AG04450 (cell line): ENCODE results near the gene CEP131. TPM values are rescaled to one million over a fixed set of nuclear protein-coding genes. Genes with fewer than 3 reads are reported as not detected.

Source experiments
- CTCF ChIA-PET: fragments of 300-600, 350-600 bp; formaldehyde crosslinking; extraction: SDS; loops from one replicate; lab custom pipeline; 2022; ENCODE audit warnings: antibody characterized with exemption, inconsistent platforms; lab: Charles Lee
- POLR2A ChIA-PET: fragments of 350-600 bp; formaldehyde crosslinking; extraction: SDS; loops from one replicate; lab custom pipeline; 2021; ENCODE audit warnings: antibody characterized with exemption, inconsistent platforms; lab: Yijun Ruan, JAX
- DNase-seq: peaks from one replicate; pipeline ENCODE4 v3.0.0-alpha.2; 2011; ENCODE audit warnings: low read depth, low spot score
- H3K27ac ChIP-seq: one replicate; pipeline ENCODE4 v1.5.1; 2012; ENCODE audit warnings: low read depth, low read length, control low read depth
- H3K27me3 ChIP-seq: one replicate; pipeline ENCODE4 v1.6.0; 2012; ENCODE audit warnings: low read length; ENCODE audit not compliant: control insufficient read depth, insufficient read depth
- H3K4me3 ChIP-seq: 2 replicates; pipeline ENCODE4 v1.5.1; 2011; ENCODE audit warnings: mild to moderate bottlenecking, low read depth, low read length, control low read depth
- H3K9me3 ChIP-seq: 2 replicates; pipeline ENCODE4 v1.5.1; 2012; ENCODE audit warnings: low read length; ENCODE audit not compliant: control insufficient read depth, insufficient read depth
- polyA plus RNA-seq: library from polyadenylated mRNA; depleted of rRNA; stranded (reverse); fragments of >200 nt; gene quantifications from 2 replicates; pipeline ENCODE4 v1.2.3, GENCODE V29; 2011; rRNA removed
- TF ChIP-seq, protein P1 (sequence below): IDR thresholded peaks from 2 replicates; pipeline ENCODE4 v1.5.1; 2011; ENCODE audit warnings: low read depth, low read length, control low read depth, inconsistent platforms

CEP131 gene
- polyA plus RNA-seq, 1 experiment: 2.2 TPM

DNA sequence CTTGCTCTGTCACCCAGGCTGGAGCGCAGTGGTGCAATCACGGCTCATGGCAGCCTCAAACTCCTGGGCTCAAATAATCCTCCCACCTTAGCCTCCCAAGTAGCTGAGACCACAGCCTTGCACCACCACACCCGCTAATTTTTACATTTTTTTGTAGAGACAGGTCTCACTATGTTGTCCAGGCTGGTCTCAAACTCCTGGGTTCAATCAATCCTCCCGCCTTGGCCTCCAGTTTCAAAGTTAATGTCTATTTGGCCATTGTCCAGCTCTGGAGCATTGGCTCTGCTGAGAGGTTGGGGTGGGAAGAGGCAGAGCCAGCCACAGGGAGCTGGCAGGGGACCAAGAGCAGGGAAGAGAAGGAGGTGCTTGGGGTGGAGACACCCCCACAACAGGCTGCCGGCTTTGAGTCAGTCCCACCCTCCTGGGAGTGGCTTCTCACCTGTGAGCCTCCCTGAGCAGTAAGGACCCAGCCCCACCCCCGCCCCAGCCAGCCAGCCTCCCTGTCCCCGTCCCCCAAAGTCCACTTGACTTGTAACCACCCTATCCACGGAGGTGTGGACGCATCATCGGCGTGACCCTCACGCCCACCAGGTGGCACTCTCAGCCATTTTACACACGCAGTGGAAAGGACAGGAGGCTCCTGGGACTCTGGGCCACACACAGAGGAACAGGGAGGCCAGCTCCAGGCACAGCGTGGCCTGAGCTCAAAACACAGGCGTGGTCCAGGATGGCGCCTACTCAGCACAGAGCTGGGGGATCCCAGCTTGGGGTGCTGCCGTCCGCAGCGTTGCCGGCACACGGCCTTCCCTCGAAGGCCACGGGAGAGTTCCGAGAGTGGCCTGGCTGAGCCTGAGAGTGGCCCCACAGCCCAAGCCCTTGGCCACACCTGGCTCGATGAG is 80.2 kb downstream of the CEP131 start:
- CTCF ChIA-PET: interaction anchor here (0.6 to 1.4 kb wide), 14 partner anchors 9 to 342 kb away, joined by 3 to 6 read pairs (median 4); partner anchors contain the start of genes NDUFAF8 and TEPSIN
- peaks cover 20% of the 10 kb centered on the region for H3K9me3 ChIP-seq
- H3K27me3 ChIP-seq: peaks cover 8% of the 10 kb centered on the region
- POLR2A ChIA-PET: interaction anchor here (1.0 kb wide), 1 partner anchor 96 kb away, joined by 3 read pairs; the partner anchor contains the start of genes NDUFAF8 and TEPSIN
- TF ChIP-seq, protein P1, sequence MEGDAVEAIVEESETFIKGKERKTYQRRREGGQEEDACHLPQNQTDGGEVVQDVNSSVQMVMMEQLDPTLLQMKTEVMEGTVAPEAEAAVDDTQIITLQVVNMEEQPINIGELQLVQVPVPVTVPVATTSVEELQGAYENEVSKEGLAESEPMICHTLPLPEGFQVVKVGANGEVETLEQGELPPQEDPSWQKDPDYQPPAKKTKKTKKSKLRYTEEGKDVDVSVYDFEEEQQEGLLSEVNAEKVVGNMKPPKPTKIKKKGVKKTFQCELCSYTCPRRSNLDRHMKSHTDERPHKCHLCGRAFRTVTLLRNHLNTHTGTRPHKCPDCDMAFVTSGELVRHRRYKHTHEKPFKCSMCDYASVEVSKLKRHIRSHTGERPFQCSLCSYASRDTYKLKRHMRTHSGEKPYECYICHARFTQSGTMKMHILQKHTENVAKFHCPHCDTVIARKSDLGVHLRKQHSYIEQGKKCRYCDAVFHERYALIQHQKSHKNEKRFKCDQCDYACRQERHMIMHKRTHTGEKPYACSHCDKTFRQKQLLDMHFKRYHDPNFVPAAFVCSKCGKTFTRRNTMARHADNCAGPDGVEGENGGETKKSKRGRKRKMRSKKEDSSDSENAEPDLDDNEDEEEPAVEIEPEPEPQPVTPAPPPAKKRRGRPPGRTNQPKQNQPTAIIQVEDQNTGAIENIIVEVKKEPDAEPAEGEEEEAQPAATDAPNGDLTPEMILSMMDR: peak; percentile 69
- peak; percentile 29 for DNase-seq
- no peak overlapping the region for H3K27ac ChIP-seq
- no peak overlapping the region for H3K4me3 ChIP-seq

DNA sequence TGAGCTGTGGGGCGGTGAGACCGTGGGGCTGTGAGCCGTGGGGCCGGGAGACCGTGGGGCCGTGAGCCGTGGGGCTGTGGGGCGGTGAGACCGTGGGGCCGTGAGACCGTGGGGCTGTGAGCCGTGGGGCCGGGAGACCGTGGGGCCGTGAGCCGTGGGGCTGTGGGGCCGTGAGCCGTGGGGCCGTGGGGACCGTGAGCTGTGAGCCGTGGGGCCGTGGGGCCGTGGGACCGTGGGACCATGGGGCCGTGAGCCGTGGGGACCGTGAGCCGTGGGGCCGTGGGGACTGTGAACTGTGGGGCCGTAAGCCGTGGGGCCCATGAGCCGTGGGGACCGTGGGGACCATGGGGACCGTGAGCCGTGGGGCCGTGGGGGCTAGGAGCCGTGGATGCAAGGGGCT is 82.1 kb downstream of the CEP131 start:
- ChIA-PET CTCF (no interaction called here), POLR2A (no interaction called here)
- Histone ChIP-seq H3K27ac (no peak overlapping the region), H3K27me3 (peaks cover 8% of the 10 kb centered on the region), H3K4me3 (no peak overlapping the region), H3K9me3 (peaks cover 23% of the 10 kb centered on the region)
- no peak for DNase-seq
- TF ChIP-seq, protein P1: no peak

DNA sequence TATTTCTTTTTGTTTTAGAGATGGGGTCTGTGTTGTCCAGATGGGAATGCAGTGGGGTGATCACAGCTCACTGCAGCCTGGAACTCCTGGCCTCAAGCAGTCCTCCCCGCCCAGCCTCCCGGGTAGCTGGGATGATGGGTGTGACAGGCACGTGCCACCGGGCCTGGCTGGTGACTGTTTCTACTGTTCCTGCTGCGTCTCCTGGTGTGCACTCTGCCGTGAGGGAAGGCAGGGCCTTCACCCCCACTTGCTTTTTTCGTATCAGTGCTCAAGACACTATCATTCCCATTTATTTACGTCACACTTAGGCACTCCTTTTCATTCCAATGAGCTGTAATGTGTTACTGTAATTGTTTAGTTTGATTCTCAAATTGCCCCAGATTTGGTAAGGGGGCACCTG is 82.7 kb downstream of the CEP131 start:
- Histone ChIP-seq H3K9me3 (peaks cover 23% of the 10 kb centered on the region), H3K27ac (no peak overlapping the region), H3K4me3 (no peak overlapping the region), H3K27me3 (peaks cover 11% of the 10 kb centered on the region)
- ChIA-PET CTCF (no interaction called here), POLR2A (no interaction called here)
- no peak for DNase-seq
- TF ChIP-seq, protein P1: no peak

Other genes starting within 250 kb of the CEP131 start
- 25.2 and 27.3 TPM in 2 replicates for gene CHMP6, start 231.1 kb downstream of the CEP131 start, polyA plus RNA-seq
- gene BAIAP2, start 187.8 kb downstream of the CEP131 start, polyA plus RNA-seq: 9.6 and 9.8 TPM in 2 replicates
- not detected in 2 replicates for gene PVALEF, start 57.5 kb downstream of the CEP131 start, polyA plus RNA-seq
- 0.16 TPM in 2 replicates for gene AATK, start 56.7 kb downstream of the CEP131 start, polyA plus RNA-seq
- gene TEPSIN, start 16.1 kb upstream of the CEP131 start, polyA plus RNA-seq: 7.5 and 10.0 TPM in 2 replicates
- 133 and 181 TPM in 2 replicates for gene NDUFAF8, start 16.4 kb upstream of the CEP131 start, polyA plus RNA-seq
- gene SLC38A10, start 72.3 kb upstream of the CEP131 start, polyA plus RNA-seq: 29.3 and 40.8 TPM in 2 replicates
- 1.3 and 2.5 TPM in 2 replicates for gene BAHCC1, start 172.5 kb upstream of the CEP131 start, polyA plus RNA-seq